ENCODE measurements around the gene NUP153.

NUP153 gene

DNA sequence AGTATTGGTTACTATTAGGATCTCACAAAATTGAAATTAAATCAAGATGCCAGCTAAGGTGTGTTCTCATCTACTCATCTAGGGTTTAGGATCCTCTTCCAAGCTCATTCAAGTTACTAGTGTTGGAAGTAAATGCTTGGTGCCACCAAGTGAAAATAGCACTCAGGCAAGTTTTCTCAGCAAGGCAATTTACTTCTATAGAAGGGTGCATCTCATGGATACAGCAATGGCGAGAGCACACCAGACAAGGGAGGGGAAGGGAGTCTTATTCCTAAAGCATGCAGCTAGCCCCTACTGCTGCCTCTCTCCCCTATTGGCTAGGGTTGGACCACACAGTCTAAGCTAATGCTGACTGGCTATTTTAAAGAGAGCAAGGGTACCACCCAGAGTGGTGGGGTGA is 129.7 kb downstream of the NUP153 start:
- TF ChIP-seq, protein P1, sequence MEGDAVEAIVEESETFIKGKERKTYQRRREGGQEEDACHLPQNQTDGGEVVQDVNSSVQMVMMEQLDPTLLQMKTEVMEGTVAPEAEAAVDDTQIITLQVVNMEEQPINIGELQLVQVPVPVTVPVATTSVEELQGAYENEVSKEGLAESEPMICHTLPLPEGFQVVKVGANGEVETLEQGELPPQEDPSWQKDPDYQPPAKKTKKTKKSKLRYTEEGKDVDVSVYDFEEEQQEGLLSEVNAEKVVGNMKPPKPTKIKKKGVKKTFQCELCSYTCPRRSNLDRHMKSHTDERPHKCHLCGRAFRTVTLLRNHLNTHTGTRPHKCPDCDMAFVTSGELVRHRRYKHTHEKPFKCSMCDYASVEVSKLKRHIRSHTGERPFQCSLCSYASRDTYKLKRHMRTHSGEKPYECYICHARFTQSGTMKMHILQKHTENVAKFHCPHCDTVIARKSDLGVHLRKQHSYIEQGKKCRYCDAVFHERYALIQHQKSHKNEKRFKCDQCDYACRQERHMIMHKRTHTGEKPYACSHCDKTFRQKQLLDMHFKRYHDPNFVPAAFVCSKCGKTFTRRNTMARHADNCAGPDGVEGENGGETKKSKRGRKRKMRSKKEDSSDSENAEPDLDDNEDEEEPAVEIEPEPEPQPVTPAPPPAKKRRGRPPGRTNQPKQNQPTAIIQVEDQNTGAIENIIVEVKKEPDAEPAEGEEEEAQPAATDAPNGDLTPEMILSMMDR (IDR thresholded peaks at IDR 0.05; ENCODE audit: poor library complexity, severe bottlenecking): no peak
- H3K4me3 ChIP-seq (ENCODE audit: severe bottlenecking): no peak overlapping the region
- H3K27ac ChIP-seq (ENCODE audit: poor library complexity, severe bottlenecking): no peak overlapping the region
- no peaks in the 10 kb centered on the region for H3K27me3 ChIP-seq (ENCODE audit: insufficient read depth, poor library complexity, severe bottlenecking)
- no peaks in the 10 kb centered on the region for H3K4me1 ChIP-seq (ENCODE audit: insufficient read depth, poor library complexity, severe bottlenecking)
- DNase-seq (ENCODE audit: low spot score): no peak
- H3K36me3 ChIP-seq (ENCODE audit: low read depth): no peaks in the 10 kb centered on the region
- ATAC-seq (ENCODE audit: low read depth): no peak
- no peaks in the 10 kb centered on the region for H3K9me3 ChIP-seq (ENCODE audit: severe bottlenecking)

DNA sequence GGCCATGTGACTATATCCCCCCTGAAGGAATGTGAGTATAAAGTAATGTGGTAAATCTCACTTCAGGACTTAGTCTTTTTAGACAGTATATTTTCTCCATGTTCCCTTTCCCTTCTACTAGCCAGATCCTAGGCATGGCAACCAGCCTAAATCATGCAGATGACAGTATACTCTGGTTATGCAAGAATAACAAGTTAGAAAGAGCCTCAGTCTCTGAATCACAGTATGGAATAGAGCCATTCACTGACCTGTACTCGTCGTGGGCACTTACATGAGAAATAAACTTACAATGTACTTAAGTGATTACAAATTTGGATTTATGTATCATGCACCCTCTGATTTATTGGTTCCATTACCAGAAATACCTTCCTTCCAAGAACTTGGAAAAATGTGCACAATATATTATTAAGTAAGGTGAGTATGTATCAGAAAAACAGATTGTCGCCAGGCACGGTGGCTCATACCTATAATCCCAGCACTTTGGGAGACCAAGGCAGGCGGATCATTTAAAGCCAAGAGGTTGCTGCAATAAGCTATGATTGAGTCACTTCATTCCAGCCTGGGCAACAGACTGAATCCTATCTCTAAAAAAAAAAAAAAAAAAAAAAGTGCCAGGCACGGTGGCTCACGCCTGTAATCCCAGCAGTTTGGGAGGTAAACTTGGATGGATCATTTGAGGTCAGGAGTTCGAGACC is 131.7 kb downstream of the NUP153 start:
- Histone ChIP-seq H3K4me1 (ENCODE audit: insufficient read depth, poor library complexity, severe bottlenecking) (no peaks in the 10 kb centered on the region), H3K27me3 (ENCODE audit: insufficient read depth, poor library complexity, severe bottlenecking) (no peaks in the 10 kb centered on the region), H3K9me3 (ENCODE audit: severe bottlenecking) (no peaks in the 10 kb centered on the region), H3K36me3 (ENCODE audit: low read depth) (no peaks in the 10 kb centered on the region), H3K4me3 (ENCODE audit: severe bottlenecking) (no peak overlapping the region), H3K27ac (ENCODE audit: poor library complexity, severe bottlenecking) (peak overlapping the region; percentile 8)
- ATAC-seq (ENCODE audit: low read depth) (peak; percentile 88), DNase-seq (ENCODE audit: low spot score) (no peak)
- TF ChIP-seq, protein P1 (IDR thresholded peaks at IDR 0.05; ENCODE audit: poor library complexity, severe bottlenecking): no peak

DNA sequence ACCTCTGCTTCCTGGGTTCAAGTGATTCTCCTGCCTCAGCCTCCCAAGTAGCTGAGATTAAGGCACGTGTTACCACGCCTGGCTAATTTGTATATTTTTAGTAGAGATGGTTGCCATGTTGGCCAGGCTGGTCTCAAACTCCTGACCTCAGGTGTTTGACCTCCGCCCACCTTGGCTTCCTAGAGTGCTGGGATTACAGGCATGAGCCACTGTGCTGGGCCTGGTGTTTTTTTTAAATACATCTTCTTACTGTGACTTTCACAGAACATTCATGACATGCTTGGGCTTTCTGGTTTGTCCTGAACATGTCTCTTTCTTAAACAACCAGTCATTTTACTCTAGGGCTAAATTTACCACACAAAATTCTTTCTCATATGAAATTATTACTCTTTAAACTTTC is 141.3 kb downstream of the NUP153 start:
- Histone ChIP-seq H3K27me3 (ENCODE audit: insufficient read depth, poor library complexity, severe bottlenecking) (no peaks in the 10 kb centered on the region), H3K4me1 (ENCODE audit: insufficient read depth, poor library complexity, severe bottlenecking) (no peaks in the 10 kb centered on the region), H3K9me3 (ENCODE audit: severe bottlenecking) (peaks cover 5% of the 10 kb centered on the region), H3K4me3 (ENCODE audit: severe bottlenecking) (no peak overlapping the region), H3K27ac (ENCODE audit: poor library complexity, severe bottlenecking) (no peak overlapping the region), H3K36me3 (ENCODE audit: low read depth) (no peaks in the 10 kb centered on the region)
- ATAC-seq (ENCODE audit: low read depth): no peak
- TF ChIP-seq, protein P1 (IDR thresholded peaks at IDR 0.05; ENCODE audit: poor library complexity, severe bottlenecking): no peak
- no peak for DNase-seq (ENCODE audit: low spot score)

Measured in RWPE2 (cell line).